ENCODE data around the gene WNT9A.

Gene WNT9A

GRCh38 chr1:227894831-227895451 is 52.8 kb downstream of the WNT9A start:
- DNase-seq = no peak

DNA sequence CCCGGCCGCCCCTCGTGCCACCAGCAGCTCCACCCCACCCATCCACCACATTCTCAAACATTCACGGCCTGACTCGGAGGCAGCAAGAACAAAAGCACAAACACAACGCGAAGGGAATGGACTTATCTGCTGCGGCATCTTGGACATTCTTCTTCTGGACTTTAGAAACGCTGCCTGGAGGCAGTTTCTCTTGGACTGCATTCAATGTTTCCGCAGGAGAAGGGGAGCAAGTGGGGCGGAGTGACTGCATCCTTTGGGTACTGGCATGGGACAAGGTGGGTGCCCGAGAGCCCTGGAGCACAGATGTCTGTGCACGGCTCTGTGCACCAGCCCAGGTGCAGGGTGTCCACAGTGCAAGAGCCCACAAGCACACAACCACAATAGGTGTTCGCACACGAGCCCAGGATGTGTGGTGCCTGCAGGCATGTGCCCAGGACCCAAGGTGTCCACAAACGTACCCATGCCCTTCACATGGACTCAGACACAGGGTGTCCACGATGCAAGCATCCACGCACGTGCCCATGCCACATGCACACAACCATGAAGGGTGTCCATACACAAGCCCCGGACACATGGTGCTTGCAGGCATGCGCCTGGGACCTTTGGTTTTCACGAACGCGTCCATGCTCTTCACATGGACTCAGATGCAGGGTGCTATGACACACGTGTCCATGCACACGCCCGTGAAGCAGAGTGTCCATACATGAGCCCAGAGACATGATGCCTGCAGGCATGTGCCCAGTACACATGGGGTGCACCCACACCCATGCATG is 53.6 kb downstream of the WNT9A start:
- no peak for DNase-seq

DNA sequence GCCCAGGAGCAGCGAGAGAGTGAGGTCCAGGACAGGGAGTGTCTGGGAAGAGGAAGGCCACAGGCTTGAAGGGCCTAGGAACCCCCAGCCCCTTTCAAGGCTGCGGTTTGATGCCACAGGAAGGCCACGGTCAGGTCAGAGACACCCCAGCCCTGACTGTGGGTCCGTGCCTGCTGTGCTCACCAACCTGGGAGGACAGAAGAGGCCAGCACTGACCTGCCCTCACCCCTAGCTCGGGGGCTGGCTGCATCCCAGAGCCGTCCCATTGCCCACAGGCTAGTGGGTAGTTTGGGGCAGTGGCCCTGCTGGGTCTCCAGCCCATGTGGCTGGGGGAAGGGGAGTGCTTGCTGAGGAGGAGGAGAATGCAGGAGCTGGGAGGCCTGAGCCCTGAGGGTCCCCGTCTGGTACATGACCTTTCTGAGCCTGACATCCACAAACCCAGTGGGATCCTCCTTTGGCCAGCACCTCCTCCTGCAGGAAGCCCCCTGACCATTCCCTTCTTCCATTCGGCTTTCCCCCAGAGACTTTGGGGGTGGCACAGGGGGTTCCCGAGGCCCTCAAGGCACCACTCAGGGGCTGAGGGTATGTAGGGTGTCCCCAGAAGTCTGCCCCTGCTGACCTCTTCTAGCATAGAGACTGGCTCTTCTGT is 54.3 kb downstream of the WNT9A start:
- DNase-seq = no peak

DNA sequence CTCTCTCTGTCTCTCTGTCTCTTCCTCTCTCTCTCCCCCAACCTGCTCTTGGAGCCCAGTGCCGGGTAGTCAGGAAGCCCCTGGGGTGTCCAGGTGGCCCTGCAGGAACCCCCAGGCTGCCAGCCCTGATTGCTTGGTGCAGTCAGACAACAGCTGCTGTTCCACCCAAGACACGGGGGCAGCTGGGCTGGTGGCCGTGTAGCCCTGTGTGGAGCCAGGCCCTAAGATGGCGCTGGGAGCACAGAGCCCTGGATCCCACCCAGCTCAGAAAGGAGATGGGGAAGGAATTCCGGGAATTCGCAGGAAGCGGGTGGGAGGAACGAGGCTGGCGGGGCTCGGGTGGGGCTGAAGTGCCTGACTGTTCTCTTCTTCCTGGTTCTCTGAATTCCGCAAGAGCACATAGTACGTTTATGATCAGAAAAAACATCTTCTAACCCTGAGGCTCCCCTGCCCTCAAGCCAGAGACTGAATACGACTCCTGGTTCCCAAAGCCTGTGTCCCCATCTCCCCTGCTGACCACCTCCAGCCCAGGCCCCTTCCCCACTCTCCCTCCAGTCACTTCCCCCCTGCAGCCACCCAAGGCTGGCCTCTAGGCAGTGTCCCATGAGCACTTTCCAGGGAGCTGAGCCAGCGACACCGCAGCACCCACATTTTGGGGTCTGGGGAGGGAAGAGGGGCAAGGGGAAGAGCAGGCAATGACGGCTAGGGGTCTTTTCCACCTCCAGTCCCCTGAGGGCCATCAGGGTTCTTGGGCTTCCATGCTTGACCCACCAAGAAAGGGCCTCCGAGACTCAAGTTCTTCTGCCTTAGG is 55.0 kb downstream of the WNT9A start:
- DNase-seq = no peak

DNA sequence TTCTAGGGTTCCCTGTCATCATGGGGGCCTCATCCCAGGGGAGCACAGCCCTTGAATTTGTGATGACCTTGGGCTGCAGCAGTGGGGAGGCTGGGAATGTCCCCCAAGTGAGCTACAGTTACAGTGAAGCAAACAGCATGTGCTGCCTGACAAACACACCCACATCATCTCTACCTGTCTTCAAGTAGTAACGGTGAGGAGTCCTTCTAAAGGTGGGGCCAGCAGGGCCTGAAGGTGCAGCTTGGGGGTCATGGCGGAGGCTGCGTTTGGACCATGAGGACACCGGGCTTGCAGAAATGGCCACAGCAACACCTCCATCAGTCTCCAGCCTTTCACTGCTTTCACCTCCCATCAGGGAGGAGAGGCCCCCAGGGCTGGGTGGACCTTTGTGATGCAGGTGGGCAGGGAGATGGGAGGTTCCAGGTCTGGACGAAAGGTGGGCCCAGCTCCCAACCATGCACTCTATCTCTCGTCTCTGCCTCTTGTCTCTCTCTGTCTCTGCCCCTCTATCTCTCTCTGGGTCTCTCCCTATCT is 55.7 kb downstream of the WNT9A start:
- DNase-seq = no peak

DNA sequence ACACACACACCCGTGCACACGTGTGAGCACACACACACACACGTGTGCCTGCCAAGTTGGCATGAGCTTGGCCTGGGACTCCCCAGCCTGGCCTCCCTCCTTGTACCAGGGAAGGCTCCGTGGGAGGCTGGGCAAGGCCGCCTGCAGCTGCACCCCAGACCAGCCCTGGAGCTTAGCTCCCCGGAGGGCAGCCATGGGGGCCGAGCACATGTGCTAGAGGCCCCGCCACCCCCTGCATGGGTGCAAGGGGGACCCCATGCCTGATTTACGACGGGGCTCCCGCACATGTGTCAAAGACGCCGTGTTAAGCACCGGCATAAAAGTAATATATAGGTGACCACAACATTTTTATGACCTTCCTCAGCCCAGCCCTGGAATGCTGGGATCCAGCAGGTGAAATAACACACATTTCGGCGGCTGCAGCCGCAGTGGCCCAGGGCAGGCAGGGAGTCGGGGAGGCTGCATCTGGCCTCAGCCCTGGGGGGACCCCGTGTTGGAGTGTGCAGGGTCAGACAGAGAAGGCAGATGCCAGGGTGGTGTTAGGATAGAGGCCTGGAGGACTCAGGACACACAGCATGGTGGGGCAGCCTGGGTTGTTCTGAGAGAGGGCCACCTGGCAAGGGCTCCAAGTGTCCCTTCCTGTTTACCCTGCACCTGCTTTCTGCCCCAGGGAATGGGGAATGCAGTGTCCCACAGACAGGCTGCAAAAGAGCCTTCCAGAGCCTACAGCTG is 56.3 kb downstream of the WNT9A start:
- no peak for DNase-seq

- no peak for DNase-seq
Observed at GRCh38 chr1:227890451-227891222, 57.1 kb downstream of the WNT9A start.

- no peak for DNase-seq
Observed at GRCh38 chr1:227889863-227890405, 57.8 kb downstream of the WNT9A start.

GRCh38 chr1:227889047-227889862 is 58.5 kb downstream of the WNT9A start:
- no peak for DNase-seq

- no peak for DNase-seq
Observed at GRCh38 chr1:227888404-227889046, 59.2 kb downstream of the WNT9A start.

- DNase-seq = peak; percentile 31
Observed at GRCh38 chr1:227887697-227888403, 59.9 kb downstream of the WNT9A start.

DNA sequence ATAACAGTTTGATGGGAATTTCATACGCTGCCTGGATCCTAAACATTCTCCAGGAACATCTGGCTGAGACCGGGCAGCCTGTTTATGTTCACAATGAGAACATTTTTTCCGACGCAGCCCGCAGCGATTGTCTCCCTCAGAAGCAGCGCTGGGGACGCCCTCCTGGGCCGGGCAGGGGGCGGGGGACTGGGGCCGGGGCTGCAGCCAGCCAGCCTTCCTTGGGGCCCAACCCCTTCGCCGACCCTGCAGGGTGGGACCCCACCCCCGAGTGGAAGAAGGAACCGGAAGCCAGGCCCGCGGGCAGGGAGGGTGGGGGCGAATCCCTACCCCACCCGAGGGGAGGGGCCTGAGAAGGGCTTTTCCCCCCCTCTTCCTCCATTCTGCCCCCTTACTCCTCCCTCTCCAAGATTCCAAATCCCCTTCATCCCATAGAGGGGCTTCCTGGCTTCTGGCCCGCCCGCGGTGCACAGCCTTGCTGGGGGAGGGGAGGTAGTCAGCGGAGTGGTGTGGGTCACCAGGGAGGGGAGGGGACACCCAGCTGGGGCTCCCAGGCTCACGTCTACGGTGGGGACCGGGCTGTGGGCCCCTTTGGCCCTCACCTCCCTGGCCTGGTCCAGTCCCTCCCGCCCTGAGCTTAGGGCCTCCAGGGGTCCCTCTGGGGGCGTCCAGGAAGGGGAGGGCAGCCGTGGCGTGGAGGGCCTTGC is 60.6 kb downstream of the WNT9A start:
- peak; percentile 18 for DNase-seq

- no peak for DNase-seq
Observed at GRCh38 chr1:227886503-227886961, 61.2 kb downstream of the WNT9A start.

DNA sequence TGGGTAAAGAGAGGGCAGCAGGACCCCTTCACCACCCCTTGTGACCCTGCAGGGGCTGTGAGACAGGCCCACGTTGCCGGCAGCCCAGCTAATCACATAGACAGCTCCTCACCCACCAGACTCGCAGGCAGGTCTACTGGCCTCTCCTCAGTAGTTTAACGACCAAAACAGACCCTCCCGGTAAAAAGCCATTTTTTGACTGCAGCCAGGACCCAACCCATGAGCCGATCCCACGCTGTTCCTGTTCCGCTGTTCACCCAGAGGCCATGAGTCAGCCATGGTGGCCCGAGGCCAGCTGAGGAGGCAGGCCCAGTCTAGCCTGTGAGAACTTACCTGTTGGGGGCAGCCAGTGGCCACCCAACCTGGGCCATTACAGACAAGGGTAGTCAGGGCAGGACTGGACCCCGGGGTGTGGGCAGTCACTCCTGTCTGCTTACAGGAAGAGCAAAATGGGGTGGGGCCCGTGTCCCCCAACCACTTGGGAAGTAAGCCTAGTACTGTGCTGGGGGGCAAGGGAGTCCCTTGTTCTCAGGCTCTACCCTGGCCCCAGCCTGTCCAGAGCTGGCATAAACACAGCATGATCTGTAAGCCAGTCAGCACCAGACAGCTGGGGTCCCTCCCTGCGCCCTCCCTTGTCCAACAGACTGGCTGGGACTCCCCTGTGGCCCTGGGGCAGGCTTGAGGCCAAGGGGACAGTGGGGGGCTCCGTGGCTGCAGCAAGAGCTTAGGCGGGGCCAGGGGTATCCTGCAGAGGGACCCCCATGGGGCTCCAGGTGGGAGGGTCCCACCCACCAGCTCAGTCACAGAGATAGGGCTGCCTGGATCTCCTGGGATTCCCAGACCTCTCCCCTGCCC is 61.9 kb downstream of the WNT9A start:
- DNase-seq = no peak

DNA sequence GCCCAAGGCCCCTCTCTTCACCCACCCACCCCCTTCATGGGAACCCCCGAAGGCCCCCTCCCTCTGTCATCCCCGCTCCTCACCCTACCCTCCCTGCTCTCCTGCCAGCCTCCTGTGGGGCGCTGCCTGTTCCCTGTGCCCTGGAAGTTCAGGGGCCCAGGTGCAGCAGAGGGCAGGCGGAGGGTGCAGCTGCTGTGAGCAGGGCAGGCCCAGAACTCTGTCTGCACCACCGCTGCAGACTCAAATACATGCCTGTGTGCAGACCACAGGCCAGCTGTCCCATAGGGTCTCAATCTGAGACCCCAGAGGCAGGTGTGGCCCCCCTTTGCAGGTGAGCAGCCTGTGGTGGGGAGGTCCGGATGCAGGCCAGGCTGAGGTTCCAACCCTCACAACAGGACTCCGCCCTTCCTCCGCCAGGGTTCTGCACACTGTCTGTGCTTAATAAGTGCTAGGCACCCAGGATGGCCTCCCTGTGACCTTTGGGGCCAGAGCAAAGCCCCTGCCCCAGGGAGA is 62.5 kb downstream of the WNT9A start:
- peak; percentile 31 for DNase-seq

DNA sequence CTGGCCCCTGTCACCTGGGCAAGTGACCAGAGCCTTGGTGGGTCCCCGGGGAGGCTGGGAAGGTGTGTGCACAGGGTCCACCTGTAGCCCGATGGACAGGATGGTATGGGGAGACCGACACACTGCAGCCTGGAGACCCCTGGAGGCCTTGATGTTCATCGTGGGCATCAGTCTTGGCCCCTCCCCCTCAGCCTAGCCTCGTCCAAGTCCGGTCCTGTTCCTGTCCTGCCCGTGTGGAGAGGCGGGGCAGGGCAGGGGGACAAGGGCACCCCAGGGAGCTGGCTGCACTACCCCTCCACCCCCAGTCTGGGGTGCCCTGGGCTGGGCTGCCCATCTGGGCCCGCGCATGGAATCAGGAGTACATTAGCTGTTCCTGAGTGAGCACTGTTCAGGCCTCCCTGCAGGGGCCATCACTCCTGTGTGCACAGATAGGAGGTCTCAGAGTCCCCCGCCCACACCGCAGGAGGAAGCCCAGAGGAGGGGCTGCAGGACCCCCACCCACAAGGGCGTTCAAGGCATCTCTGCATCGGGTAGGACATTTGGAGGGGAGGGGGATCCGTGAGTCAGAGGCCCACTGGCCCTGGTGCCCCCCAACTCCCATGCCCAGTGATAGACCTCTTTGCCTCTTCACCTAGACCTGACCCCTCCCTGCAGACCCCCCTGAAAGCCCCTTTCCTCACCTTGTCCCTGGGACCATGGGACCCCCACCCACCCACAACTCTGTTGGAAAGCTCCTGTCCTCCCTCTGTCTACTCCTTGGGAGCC is 63.2 kb downstream of the WNT9A start:
- no peak for DNase-seq
